Measurements from ENCODE around the gene DOK5.

Gene DOK5

DNA sequence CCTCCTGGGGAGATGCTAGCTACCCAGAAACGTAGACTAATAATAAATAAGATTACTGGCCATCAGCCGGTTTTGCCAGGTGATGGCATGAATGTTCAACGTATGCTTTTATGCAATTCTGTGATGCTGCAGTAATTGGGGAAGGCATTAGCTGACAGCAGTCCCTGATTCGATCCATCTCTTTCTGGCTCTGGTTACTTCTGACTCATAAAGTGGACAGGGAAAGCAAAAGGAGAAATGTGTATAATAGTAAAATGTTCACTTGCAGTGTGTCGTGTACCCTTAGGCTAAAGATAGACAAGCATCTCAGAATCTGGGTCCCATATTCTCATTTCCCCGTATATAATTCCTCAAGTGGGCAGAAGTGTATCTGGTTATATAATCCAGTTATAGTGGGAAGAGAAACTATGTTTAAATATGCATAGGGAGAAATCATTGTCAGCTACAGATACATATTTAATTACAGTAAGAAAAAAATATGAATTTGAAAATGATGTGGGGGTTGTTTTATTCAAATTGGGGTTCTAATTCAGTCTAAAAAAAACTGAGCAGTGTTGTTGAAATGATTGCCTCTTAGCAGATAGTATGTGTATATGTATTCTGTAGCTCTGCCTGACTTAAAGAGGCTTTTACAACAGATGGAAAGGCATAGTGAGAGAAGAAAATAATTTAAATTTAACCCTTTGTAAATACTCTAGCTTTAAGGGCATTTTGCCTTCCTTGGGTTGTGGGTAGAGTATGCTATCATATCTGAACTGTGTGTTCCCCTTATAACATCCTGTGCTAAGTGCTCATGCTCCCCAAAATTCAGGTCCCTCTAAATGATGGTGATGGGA is 40.6 kb downstream of the DOK5 start:
- DNase-seq = no peak

DNA sequence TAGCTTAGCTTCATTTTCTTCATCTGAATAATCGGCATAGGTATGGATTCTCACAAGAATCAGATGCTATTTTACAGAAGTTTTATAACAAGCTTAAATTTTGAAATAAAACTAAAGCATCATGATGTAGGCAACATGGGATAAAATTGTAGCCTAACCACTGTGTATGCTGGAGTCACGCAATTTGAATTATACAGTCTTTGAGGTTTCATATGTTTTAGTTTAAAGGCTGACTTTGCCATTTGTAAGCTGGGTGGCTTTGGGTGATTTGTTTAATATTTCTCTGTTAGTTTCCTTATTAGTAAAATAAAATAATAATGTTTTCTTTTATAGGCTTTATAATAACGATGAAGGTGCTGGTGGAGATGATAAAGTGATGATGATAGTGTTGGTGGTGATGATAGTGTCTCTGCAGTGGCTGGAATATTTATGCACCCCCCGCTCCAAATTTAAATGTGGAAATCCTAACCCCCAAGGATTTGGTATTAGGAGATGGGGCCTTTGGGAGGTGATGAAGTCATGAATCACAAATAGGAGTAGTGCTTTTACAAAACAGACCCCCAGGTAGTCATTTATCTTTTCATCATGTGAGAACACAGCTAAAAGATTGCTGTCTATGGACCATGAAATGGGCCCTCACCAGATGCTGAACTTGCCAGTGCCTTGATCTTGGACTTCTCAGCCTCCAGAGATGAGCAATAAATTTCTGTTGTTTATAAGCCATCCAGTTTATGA is 42.0 kb downstream of the DOK5 start:
- DNase-seq = no peak

DNA sequence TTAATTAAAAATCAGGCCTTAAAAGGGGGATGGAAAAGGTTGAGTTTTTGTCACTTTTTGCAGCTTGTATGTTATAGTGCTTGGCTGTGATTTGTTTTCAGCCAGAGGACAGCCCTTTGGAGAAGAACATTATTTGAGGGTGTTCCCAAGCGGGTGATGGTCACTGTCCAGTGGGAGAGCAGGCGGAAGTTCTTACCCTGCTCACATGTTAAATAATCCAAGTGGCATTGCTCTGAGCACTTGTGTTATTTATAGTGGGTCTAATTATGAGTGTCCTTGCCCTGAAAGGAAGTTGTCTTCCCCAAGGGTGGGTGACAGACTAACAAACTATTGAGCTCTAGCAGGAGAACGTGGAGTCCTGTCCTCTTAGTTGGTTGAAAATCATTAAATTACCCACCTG is 49.5 kb downstream of the DOK5 start:
- DNase-seq = no peak

DNA sequence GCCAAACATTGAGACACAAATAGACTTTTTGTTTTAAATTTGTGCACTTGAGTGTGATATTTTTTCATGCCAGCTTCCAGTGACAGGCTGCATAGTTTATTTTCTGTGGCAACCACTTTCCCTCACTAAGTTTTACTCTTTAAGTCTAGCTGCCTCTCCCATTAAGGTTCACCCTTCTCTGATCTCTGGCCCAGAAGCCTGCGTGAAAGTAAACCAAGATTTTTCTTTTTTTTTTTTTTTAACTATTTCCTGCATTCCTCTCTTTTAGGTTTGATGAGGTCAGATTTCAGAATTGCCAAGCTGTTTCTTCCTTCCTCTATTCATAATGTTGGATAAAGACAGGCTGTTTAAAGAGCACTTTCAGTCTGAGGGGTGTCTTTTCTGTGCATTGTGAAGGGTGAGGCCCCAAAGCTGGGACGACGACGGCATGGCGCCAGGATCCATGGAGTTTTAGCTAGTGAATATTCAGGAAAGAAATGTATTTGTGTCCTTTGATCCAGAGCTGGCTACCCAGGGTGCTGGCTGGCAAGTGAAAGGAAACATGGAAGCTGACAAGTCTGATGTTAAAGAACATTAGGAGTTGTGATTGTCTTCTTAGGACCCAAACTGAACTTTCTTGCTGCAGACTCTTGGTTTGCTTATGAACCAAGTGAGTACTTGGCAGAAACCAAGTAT is 50.7 kb downstream of the DOK5 start:
- no peak for DNase-seq

GRCh38 chr20:54526801-54527200 is 51.4 kb downstream of the DOK5 start:
- no peak for DNase-seq

DNA sequence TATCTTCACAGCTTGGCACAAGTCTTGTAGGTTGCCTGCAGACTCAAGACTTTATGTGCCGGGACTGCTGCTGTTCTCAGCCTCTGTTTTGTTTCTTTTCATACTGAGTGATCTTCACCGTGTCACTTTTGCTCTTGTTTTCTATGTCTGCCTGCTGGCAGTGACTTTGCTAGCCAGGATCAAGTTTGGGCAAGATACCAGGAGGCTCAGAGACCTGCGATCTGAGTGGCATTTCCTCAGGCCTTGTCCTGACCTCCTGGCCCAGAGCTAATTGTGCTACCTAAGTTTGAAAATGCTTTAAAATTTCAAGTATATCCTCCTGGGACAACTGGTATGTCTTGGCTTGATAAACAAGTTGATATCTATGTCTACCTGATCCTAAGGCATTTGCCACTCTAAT is 57.2 kb downstream of the DOK5 start:
- DNase-seq = no peak

DNA sequence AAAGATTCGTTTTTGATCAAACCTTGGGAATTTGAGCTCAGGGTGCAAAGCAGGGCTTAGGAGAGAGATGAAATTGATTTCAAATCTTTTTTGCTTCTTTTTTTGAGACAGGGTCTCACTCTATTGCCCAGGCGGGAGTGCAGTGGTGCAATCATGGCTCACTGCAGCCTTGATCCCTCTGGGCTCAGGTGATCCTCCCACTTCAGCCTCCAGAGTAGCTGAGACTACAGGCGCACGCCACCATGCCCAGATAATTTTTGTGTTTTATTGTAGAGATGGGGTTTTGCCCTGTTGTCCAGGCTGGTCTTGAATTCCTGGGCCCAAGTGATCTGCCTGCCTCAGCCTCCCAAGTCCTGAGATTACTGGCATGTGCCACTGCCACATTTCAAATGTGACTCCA is 58.7 kb downstream of the DOK5 start:
- no peak for DNase-seq

- peak; percentile 82 for DNase-seq
These were observed 59.6 kb downstream of the DOK5 start for GRCh38 chr20:54535033-54535432.

- DNase-seq = no peak
These were observed 60.4 kb downstream of the DOK5 start for GRCh38 chr20:54535746-54536145.

GRCh38 chr20:54539521-54540046 is 64.2 kb downstream of the DOK5 start:
- no peak for DNase-seq

DNA sequence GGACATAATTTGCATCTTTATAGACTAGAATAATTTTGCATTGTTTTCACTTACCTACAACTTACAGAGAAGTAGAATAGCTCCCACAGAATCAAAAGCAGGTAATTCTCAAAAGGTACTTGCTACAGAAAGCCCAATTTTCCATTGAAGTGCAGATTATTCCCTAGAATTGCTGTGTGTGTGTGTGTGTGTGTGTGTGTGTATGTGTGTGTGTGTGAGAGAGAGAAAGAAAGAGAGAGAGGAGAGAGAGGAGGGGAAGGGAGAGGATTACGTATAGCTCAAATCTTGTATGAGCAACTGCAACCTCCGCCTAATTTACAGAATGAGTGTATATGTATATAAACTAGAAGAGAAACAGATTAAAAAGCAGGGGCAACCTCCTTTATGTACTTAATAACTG is 68.0 kb downstream of the DOK5 start:
- no peak for DNase-seq

GRCh38 chr20:54545676-54546358 is 70.4 kb downstream of the DOK5 start:
- DNase-seq = no peak

DNA sequence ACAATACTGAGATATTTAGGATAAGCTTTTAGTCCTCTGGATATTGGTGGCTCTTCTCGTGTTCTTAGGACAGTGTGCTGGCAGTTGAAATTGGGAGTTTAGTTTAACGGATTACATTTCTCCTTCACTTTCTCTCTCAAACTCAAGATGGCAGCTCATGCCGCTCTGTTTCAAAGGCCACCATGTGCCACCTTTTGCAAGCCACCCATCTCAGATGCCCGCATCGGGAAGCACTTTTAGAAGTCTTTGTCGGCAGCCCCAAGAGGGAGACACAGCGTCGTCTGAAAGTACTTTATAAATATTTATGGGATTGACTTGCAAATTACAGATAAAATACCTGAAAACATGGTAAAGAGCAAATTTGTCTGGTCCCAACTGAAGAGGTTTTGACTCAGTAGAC is 73.5 kb downstream of the DOK5 start:
- no peak for DNase-seq

DNA sequence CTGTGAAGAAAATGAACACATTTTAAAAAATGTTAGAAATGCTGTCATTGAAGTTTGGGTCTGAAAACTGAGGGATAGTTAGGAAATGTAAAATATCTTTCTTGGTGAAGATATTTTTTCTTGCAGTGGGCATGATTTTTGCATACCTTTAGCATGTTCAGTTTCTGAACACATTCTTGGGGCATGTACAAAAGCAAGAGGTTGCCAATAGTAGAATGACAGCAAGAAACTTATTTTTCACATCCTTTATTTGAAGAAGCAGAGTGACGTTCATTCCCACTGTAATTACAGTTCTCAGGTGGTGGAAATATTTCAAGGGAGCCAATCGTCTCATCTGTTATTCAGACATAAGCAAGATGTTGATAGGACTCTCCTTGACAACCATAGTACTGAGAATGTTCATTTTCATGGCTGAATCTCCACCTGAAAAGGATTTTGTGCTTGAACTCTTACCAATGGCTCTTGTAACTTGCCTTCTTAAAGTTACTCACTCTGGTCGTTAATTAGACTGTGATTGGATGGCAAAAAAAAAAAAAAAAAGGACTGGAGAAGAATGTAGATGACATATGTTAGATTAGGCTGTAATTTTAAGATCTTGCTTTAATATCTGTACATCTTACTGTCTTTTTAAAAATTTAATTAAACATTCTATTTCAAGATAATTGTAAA is 74.4 kb downstream of the DOK5 start:
- peak; percentile 9 for DNase-seq

DNA sequence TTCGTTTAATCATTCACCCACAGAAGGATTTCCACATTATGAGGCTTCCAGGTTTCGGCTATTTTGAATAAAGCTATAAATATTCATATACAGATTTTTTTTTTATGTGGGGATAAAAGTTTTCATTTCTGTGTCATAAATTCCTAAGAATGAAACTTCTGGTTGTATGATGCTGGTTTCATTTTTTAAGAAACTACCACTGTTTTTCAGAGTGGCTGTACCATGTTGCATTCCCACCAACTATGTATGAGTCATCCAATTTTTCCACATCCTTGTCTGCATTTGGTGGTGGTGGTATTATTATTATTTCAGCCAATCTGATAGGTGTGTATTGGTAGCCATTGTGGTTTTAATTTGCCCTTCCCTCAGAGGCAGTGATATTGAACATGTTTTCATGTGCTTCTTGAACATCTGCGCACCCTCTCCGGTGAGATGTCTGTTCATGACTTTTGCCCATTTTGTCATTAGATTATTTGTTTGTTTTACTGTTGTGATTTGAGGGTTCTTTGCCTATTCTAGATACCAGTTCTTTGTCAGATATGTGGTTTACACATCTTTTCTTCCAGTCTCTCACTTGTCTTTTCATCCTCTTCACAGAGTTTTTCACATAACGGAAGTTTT is 75.5 kb downstream of the DOK5 start:
- no peak for DNase-seq

- no peak for DNase-seq
These were observed 78.6 kb downstream of the DOK5 start for GRCh38 chr20:54554006-54554405.

- DNase-seq = no peak
These were observed 79.8 kb downstream of the DOK5 start for GRCh38 chr20:54555150-54555549.

DNA sequence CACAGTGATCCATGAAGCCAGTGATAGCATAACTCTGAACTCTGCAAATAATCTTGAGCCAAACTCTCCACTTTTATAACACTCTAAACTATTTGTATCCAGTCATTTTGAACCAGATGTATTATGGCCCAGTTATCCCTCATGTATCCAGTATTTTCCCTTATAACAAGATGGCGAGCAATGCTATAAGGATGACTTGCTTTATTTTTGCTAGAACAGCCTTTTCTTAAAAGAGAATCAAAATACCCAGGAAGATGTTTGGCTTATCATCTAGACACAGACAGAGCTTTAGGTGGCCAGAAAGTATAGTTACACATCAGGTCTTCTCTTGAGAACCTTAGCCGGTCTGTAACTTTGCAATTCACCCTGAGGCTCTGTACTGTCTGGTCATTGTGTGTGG is 81.0 kb downstream of the DOK5 start:
- DNase-seq = no peak

- DNase-seq = no peak
These were observed 82.6 kb downstream of the DOK5 start for GRCh38 chr20:54557806-54558590.

- no peak for DNase-seq
These were observed 84.5 kb downstream of the DOK5 start for GRCh38 chr20:54559890-54560289.

DNA sequence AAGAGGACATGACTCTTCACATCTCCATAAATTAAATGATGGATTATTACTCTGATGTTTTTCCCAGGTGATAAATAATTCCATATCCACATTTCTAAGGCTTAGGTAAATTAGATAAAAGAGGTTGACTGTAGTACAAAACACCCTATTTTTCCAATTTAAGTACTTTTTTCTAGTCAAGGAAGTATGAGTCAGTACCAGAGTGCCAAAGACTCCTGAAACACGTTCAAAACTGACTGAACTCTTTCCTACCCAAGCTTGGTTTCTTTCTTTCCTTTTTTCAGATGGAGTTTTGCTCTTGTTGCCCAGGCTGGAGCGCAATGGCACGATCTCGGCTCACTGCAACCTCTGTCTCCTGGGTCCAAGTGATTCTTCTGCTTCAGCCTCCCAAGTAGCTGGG is 85.0 kb downstream of the DOK5 start:
- no peak for DNase-seq
